ENCODE results near the gene ZNF580.

GRCh38 chr19:55598719-55599467, 41.9 kb upstream of the ZNF580 start:
- no peak for TF ChIP-seq CTCF (conservative IDR thresholded peaks at IDR 0.05; ENCODE audit: low read length)
- no peak for TF ChIP-seq EZH2phosphoT487 (IDR thresholded peaks at IDR 0.05; ENCODE audit: borderline replicate concordance, low read depth, low read length)

Measured in OCI-LY7 (cell line).